Natural killer cell (primary cell): ENCODE data around the gene ANAPC4. TPM values are rescaled to one million over a fixed set of nuclear protein-coding genes. Genes with fewer than 3 reads are reported as not detected.

ENCODE experiments used
- ATAC-seq, 3 donors: fragments of 150-1000 bp in 2 of 3; fragments of 200-7000 bp in 1 of 3; cut with Tn5 transposase; 1 replicate in 1 of 3; 2 replicates in 2 of 3; pipeline ENCODE4 v1.10.0; 2021; ENCODE audit warnings: mild to moderate bottlenecking in 2 of 3, moderate library complexity in 2 of 3
- DNase-seq, 2 donors: peaks; one replicate each; pipeline versions ENCODE4 v3.0.0 to v3.0.0-alpha.2; 2013 to 2021; ENCODE audit warnings: mixed read lengths in 1 of 2
- H3K27ac ChIP-seq: one replicate; pipeline ENCODE4 v1.5.1; 2013; ENCODE audit warnings: mild to moderate bottlenecking, low read length
- H3K27me3 ChIP-seq: one replicate; pipeline ENCODE4 v1.6.1; 2013; ENCODE audit warnings: low read length; ENCODE audit not compliant: control insufficient read depth, insufficient read depth
- H3K36me3 ChIP-seq: one replicate; pipeline ENCODE4 v1.6.1; 2013; ENCODE audit warnings: low read length; ENCODE audit not compliant: control insufficient read depth, insufficient read depth
- H3K4me1 ChIP-seq: one replicate; pipeline ENCODE4 v1.6.1; 2013; ENCODE audit warnings: low read length; ENCODE audit not compliant: control insufficient read depth, insufficient read depth
- H3K4me3 ChIP-seq: one replicate; pipeline ENCODE4 v1.5.1; 2013; ENCODE audit warnings: low read length
- H3K9me3 ChIP-seq: one replicate; pipeline ENCODE4 v1.6.1; 2013; ENCODE audit warnings: low read length; ENCODE audit not compliant: control insufficient read depth, insufficient read depth
- H3K27ac Mint-ChIP-seq, 2 donors: one replicate each; pipeline ENCODE4 v1.8.0; 2022; ENCODE audit warnings: mild to moderate bottlenecking in 2 of 2, mixed read lengths in 2 of 2, moderate library complexity in 1 of 2
- H3K27me3 Mint-ChIP-seq, 2 donors: one replicate each; pipeline ENCODE4 v1.8.0; 2022; ENCODE audit warnings: low read depth in 2 of 2, mixed read lengths in 2 of 2
- H3K36me3 Mint-ChIP-seq: one replicate; pipeline ENCODE4 v1.8.0; 2022; ENCODE audit warnings: mixed read lengths
- H3K4me1 Mint-ChIP-seq, 2 donors: one replicate each; pipeline ENCODE4 v1.8.0; 2022; ENCODE audit warnings: mixed read lengths in 2 of 2
- H3K4me3 Mint-ChIP-seq: one replicate; pipeline ENCODE4 v1.8.0; 2022; ENCODE audit warnings: mild to moderate bottlenecking, moderate library complexity, mixed read lengths
- H3K9me3 Mint-ChIP-seq, 2 donors: one replicate each; pipeline ENCODE4 v1.8.0; 2022; ENCODE audit warnings: mixed read lengths in 2 of 2
- CTCF ChIP-seq: fragments of 200-600 bp; IDR thresholded peaks from one replicate; pipeline ENCODE4 v1.8.0; 2022; ENCODE audit warnings: antibody characterized with exemption
- WGBS: methylation state at CpG from one replicate; pipeline ENCODE4 v1.1.7; 2013; ENCODE audit warnings: missing lambda C conversion rate; ENCODE audit not compliant: insufficient coverage; 5-methylcytosine and 5-hydroxymethylcytosine counted together
- intact Hi-C: fragments of 100-400 bp; cut with micrococcal nuclease; formaldehyde crosslinking; loops from one replicate; pipeline ENCODE4 v1.14.2; 2022
- total RNA-seq, 4 donors: library from RNA; stranded (reverse); fragments of 120-200 nt in 1 of 4; gene quantifications; one replicate each; pipeline versions ENCODE4 v1.2.3 to v1.2.4, GENCODE V29; 2013 to 2022

The ANAPC4 gene
- total RNA-seq, 3 donors from 2014 or later (not counting 1 experiment from before 2014, with no cell fraction given), result 42.0 to 51.3 (median 49.5) TPM

- ATAC-seq, result no peak
- Histone ChIP-seq H3K36me3 (no peaks in the 10 kb centered on the region), H3K27me3 (no peaks in the 10 kb centered on the region), H3K4me3 (no peak overlapping the region), H3K9me3 (no peaks in the 10 kb centered on the region), H3K27ac (no peak overlapping the region), H3K4me1 (no peaks in the 10 kb centered on the region)
- no peak for DNase-seq
- Mint-ChIP-seq H3K27me3 (peaks cover 0 to 4% of the 10 kb centered on the region in 2 donors), H3K36me3 (peaks cover 6% of the 10 kb centered on the region), H3K4me1 (no peaks in the 10 kb centered on the region), H3K27ac (no peak overlapping the region), H3K9me3 (peaks cover 2 to 4% of the 10 kb centered on the region in 2 donors), H3K4me3 (no peak overlapping the region)
- intact Hi-C loops, result no loop called here
- no peak for TF ChIP-seq CTCF
- 95% methylated on average over 5 of the region's 5 CpGs for WGBS
Observed at GRCh38 chr4:25467843-25468242, 90.8 kb downstream of the ANAPC4 start.

Other genes starting within 250 kb of the ANAPC4 start
- gene SEPSECS, start 216.8 kb upstream of the ANAPC4 start, total RNA-seq, result 10 to 100 TPM; 18.5 to 26.6 (median 20.7) TPM
- gene PI4K2B, start 143.2 kb upstream of the ANAPC4 start, total RNA-seq, result 10 to 100 TPM; 12.2 to 14.5 (median 13.0) TPM
- 10 to 100 TPM in 2 of 3 donors, 1 to 10 TPM in 1; 9.4 to 12.0 (median 10.9) TPM for gene ZCCHC4, start 64.5 kb upstream of the ANAPC4 start, total RNA-seq